GM12878 (cell line): ENCODE data around the gene ITGB5. TPM values are rescaled to one million over a fixed set of nuclear protein-coding genes. Genes with fewer than 3 reads are reported as not detected.

Source experiments
- ATAC-seq: fragments of 200-7000 bp; cut with Tn5 transposase; 3 replicates; pipeline ENCODE4 v1.9.1; 2020; ENCODE audit warnings: mild to moderate bottlenecking, moderate library complexity
- BruUV-seq: library from RNA; stranded (reverse); fragments of 400-500 nt; replicated peaks from 2 replicates; lab custom pipeline; 2021; lab: Mats Ljungman, UMichigan
- CTCF ChIA-PET: fragments of 300-600 bp; sonication (Branson Sonifier 250); formaldehyde crosslinking; extraction: SDS; loops from one replicate; lab custom pipeline; 2021; ENCODE audit warnings: inconsistent platforms; lab: Yijun Ruan, JAX
- POLR2A ChIA-PET: fragments of 350-600 bp; formaldehyde crosslinking; extraction: SDS; loops from one replicate; lab custom pipeline; 2021; ENCODE audit warnings: inconsistent platforms; lab: Charles Lee
- RAD21 ChIA-PET: fragments of 300-600 bp; sonication (Branson Sonifier 250); formaldehyde crosslinking; loops from one replicate; lab custom pipeline; 2023; ENCODE audit warnings: antibody characterized with exemption; ENCODE audit not compliant: unreplicated experiment; lab: Charles Lee
- SMC1A ChIA-PET: fragments of 300-600 bp; sonication (Branson Sonifier 250); formaldehyde crosslinking; loops from one replicate; lab custom pipeline; 2023; ENCODE audit not compliant: unreplicated experiment, uncharacterized antibody; lab: Charles Lee
- DNase-seq: peaks from one replicate; pipeline ENCODE4 v3.0.0-alpha.2; 2011; ENCODE audit warnings: low read depth, low spot score
- FAIRE-seq: peaks from 3 replicates; lab custom pipeline; 2011; peaks lifted over from hg19 to GRCh38; lab: Jason Lieb, UNC
- H2AFZ ChIP-seq: 2 replicates; pipeline ENCODE4 v1.6.0; 2011; ENCODE audit warnings: low read depth, low read length, control low read depth; ENCODE audit not compliant: control insufficient read depth
- H3K27ac ChIP-seq: 2 replicates; pipeline ENCODE4 v1.5.1; 2011; ENCODE audit warnings: control low read depth; ENCODE audit not compliant: control insufficient read depth, insufficient read depth
- H3K27me3 ChIP-seq, 2 experiments: replicated peaks in 1 of 2; 2 replicates each; pipeline versions ENCODE4 v1.6.0 to v1.6.1; 2011; ENCODE audit warnings: low read length in 1 of 2; ENCODE audit not compliant: control insufficient read depth in 2 of 2, insufficient read depth in 2 of 2
- H3K36me3 ChIP-seq, 2 experiments: 2 replicates each; pipeline ENCODE4 v1.5.1; 2011; ENCODE audit warnings: low read length in 1 of 2; ENCODE audit not compliant: control insufficient read depth in 2 of 2, insufficient read depth in 2 of 2
- H3K4me1 ChIP-seq: 2 replicates; pipeline ENCODE4 v1.6.1; 2011; ENCODE audit warnings: mild to moderate bottlenecking, low read length, moderate library complexity, mixed read lengths; ENCODE audit not compliant: control insufficient read depth, insufficient read depth
- H3K4me2 ChIP-seq: 2 replicates; pipeline ENCODE4 v1.6.0; 2011; ENCODE audit warnings: control low read depth; ENCODE audit not compliant: control insufficient read depth, insufficient read depth
- H3K4me3 ChIP-seq: fragments of 200-600 bp; sonication (generic); 2 replicates; pipeline ENCODE4 v1.5.1; 2016
- H3K79me2 ChIP-seq: 2 replicates; pipeline ENCODE4 v1.6.0; 2011; ENCODE audit warnings: low read length; ENCODE audit not compliant: control insufficient read depth, insufficient read depth
- H3K9ac ChIP-seq: 2 replicates; pipeline ENCODE4 v1.8.0; 2011; ENCODE audit warnings: low read length, control low read depth, mixed read lengths; ENCODE audit not compliant: control insufficient read depth, insufficient read depth
- H3K9me3 ChIP-seq: replicated peaks from 3 replicates; pipeline ENCODE4 v1.5.1; 2011; ENCODE audit warnings: mild to moderate bottlenecking, low read length; ENCODE audit not compliant: control insufficient read depth, insufficient read depth
- H4K20me1 ChIP-seq: 2 replicates; pipeline ENCODE4 v1.6.0; 2011; ENCODE audit not compliant: control insufficient read depth, insufficient read depth
- CBX5 ChIP-seq: sonication (generic); IDR thresholded peaks from 2 replicates; pipeline ENCODE4 v1.6.1; 2016; ENCODE audit warnings: low read depth, moderate library complexity, mild to moderate bottlenecking, inconsistent platforms
- E2F8 ChIP-seq: fragments of 450-650 bp; IDR thresholded peaks from 2 replicates; pipeline ENCODE4 v1.6.1; 2018; ENCODE audit warnings: mild to moderate bottlenecking, low read depth, moderate library complexity; ENCODE audit not compliant: partially characterized antibody
- FOS ChIP-seq: IDR thresholded peaks from 3 replicates; pipeline ENCODE4 v1.6.1; 2011; ENCODE audit warnings: borderline replicate concordance; ENCODE audit not compliant: insufficient read length; ENCODE audit errors: extremely low read depth
- RAD21 ChIP-seq: IDR thresholded peaks from 2 replicates; pipeline ENCODE4 v1.6.1; 2011; ENCODE audit warnings: mild to moderate bottlenecking, low read depth, low read length, moderate library complexity; ENCODE audit not compliant: insufficient read depth
- SIX5 ChIP-seq: IDR thresholded peaks from 2 replicates; pipeline ENCODE4 v1.6.1; 2011; ENCODE audit warnings: mild to moderate bottlenecking, low read depth, low read length, moderate library complexity; ENCODE audit not compliant: severe bottlenecking
- WGBS: methylation state at CpG from one replicate; pipeline ENCODE4 v1.1.6; 2016; ENCODE audit warnings: low lambda C conversion rate; ENCODE audit not compliant: insufficient replicate concordance, insufficient coverage; ENCODE audit errors: missing lambda C conversion rate; 5-methylcytosine and 5-hydroxymethylcytosine counted together
- in situ Hi-C: fragments of 300-500 bp; cut with MboI; formaldehyde crosslinking; loops from 9 replicates; pipeline ENCODE4 v1.14.3; 2018; ENCODE audit warnings: mixed read lengths
- intact Hi-C: fragments of 100-400 bp; cut with micrococcal nuclease; formaldehyde crosslinking; loops from one replicate; pipeline ENCODE4 v1.14.2; 2022; ENCODE audit not compliant: unreplicated experiment
- polyA plus RNA-seq, 11 experiments: library from polyadenylated mRNA; depleted of rRNA in 4 of 11; unstranded in 6 of 11; stranded (reverse) in 5 of 11; fragments of >200 nt; fragmentation: Nextera tagmentation in 4 of 11; fragmentation: Illumina TruSeq in 1 of 11; extraction: Ambion mirVana in 4 of 11; extraction: Trizol in 1 of 11; gene quantifications; 1 replicate in 1 of 11; 2 replicates in 10 of 11; pipeline versions ENCODE4 v1.2.1 to v1.2.3, GENCODE V29; 2011 to 2016; ENCODE audit warnings: inconsistent platforms in 2 of 11, missing spikeins in 2 of 11, low read depth in 1 of 11
- total RNA-seq, 4 experiments: library from RNA; depleted of rRNA in 3 of 4; stranded (reverse); fragments of >200 nt in 3 of 4; fragmentation: Illumina TruSeq in 1 of 4; extraction: Trizol in 1 of 4; gene quantifications; 2 replicates each; pipeline versions ENCODE4 v1.2.1 to v1.2.3, GENCODE V29; 2013 to 2021

The ITGB5 gene
- total and polyA plus RNA-seq, 10 of the 15 experiments (the other 5 are each of a cell fraction or from before 2014, with no cell fraction given): 0.05 to 10.0 (median 0.83) TPM; not detected in 2

GRCh38 chr3:124873226-124873625 is 13.9 kb downstream of the ITGB5 start:
- WGBS: 0% methylated on average over 1 of the region's 1 CpG
- DNase-seq: no peak
- no peaks in the 10 kb centered on the region for H3K27me3 ChIP-seq
- ChIA-PET SMC1A (interaction anchor here (0.6 to 0.8 kb wide), 2 partner anchors 10 to 110 kb away, joined by 3 read pairs; no protein-coding TSS in a partner anchor), RAD21 (no interaction called here), POLR2A (no interaction called here), CTCF (no interaction called here)
- H3K4me1 ChIP-seq: no peaks in the 10 kb centered on the region
- no peak overlapping the region for H3K9ac ChIP-seq
- no peaks in the 10 kb centered on the region for H3K36me3 ChIP-seq
- BruUV-seq: no TSS peak
- no peak for ATAC-seq
- H2AFZ ChIP-seq: no peak overlapping the region
- H3K4me2 ChIP-seq: no peak overlapping the region
- H4K20me1 ChIP-seq: no peaks in the 10 kb centered on the region
- in situ Hi-C loops: no loop called here
- intact Hi-C loops: no loop called here
- no peak for FAIRE-seq
- no peaks in the 10 kb centered on the region for H3K9me3 ChIP-seq
- no peak overlapping the region for H3K27ac ChIP-seq
- H3K4me3 ChIP-seq: no peak overlapping the region
- no peaks in the 10 kb centered on the region for H3K79me2 ChIP-seq
- TF ChIP-seq CBX5: no peak
- TF ChIP-seq RAD21: no peak
- TF ChIP-seq FOS: no peak
- no peak for TF ChIP-seq E2F8
- no peak for TF ChIP-seq SIX5
